Peyer's patch (tissue), 4 donors: ENCODE measurements around the gene TRMT61A. TPM values are rescaled to one million over a fixed set of nuclear protein-coding genes. Genes with fewer than 3 reads are reported as not detected.

Source experiments
- DNase-seq, 3 donors: peaks; one replicate each; pipeline ENCODE4 v3.0.0-alpha.2; 2017 to 2019
- H3K27ac ChIP-seq, 4 donors: fragments of 200-600 bp; sonication (generic); one replicate each; pipeline ENCODE4 v1.5.1; 2016 to 2019
- H3K27me3 ChIP-seq, 2 donors: fragments of 200-600 bp; sonication (generic); one replicate each; pipeline ENCODE4 v1.5.1; 2019
- H3K36me3 ChIP-seq, 3 donors: fragments of 200-600 bp; sonication (generic); one replicate each; pipeline ENCODE4 v1.5.1; 2016 to 2019
- H3K4me1 ChIP-seq, 4 donors: fragments of 200-600 bp; sonication (generic); one replicate each; pipeline ENCODE4 v1.5.1; 2016 to 2019
- H3K4me3 ChIP-seq, 4 donors: fragments of 200-600 bp; sonication (generic); 1 replicate in 3 of 4; 2 replicates in 1 of 4; pipeline ENCODE4 v1.5.1; 2016 to 2019; ENCODE audit warnings: mild to moderate bottlenecking in 1 of 4
- H3K9me3 ChIP-seq, 4 donors: fragments of 200-600 bp; sonication (generic); one replicate each; pipeline ENCODE4 v1.5.1; 2016 to 2019; ENCODE audit warnings: mild to moderate bottlenecking in 1 of 4
- CTCF ChIP-seq, 6 experiments: fragments of 450-650 bp in 4 of 6; fragments of 200-600 bp in 2 of 6; sonication (generic) in 1 of 6; IDR thresholded peaks; one replicate each; pipeline ENCODE4 v1.5.1; 2017 to 2019; ENCODE audit warnings: antibody characterized with exemption in 6 of 6, mild to moderate bottlenecking in 3 of 6, moderate library complexity in 1 of 6
- POLR2A ChIP-seq, 2 donors: fragments of 450-650 bp; IDR thresholded peaks; one replicate each; pipeline ENCODE4 v1.5.1; 2017; ENCODE audit warnings: antibody characterized with exemption in 2 of 2, mild to moderate bottlenecking in 2 of 2, moderate library complexity in 2 of 2
- total RNA-seq, 4 donors: library from RNA; depleted of rRNA; stranded (reverse); fragments of >200 nt; gene quantifications; one replicate each; pipeline ENCODE4 v1.1.0, GENCODE V29; 2016

Gene TRMT61A
- total RNA-seq, 4 donors from 2014 or later, result 6.1 to 13.9 (median 8.7) TPM

GRCh38 chr14:103548463-103549351 is 19.7 kb downstream of the TRMT61A start:
- Histone ChIP-seq H3K27me3 (no peaks in the 10 kb centered on the region), H3K27ac (peak overlapping the region in 1 of 4 donors; percentile 81), H3K4me1 (peaks cover 0 to 22% (median 3%) of the 10 kb centered on the region in 4 donors), H3K36me3 (no peaks in the 10 kb centered on the region), H3K4me3 (no peak overlapping the region), H3K9me3 (no peaks in the 10 kb centered on the region)
- TF ChIP-seq CTCF (IDR thresholded peaks at IDR 0.05) (no peak), POLR2A (IDR thresholded peaks at IDR 0.05) (no peak)
- no peak for DNase-seq

- Histone ChIP-seq H3K9me3 (no peaks in the 10 kb centered on the region), H3K27ac (peak overlapping the region in 1 of 4 donors; percentile 81), H3K4me1 (peaks cover 0 to 15% (median 3%) of the 10 kb centered on the region in 4 donors), H3K4me3 (no peak overlapping the region), H3K27me3 (no peaks in the 10 kb centered on the region), H3K36me3 (no peaks in the 10 kb centered on the region)
- TF ChIP-seq POLR2A (IDR thresholded peaks at IDR 0.05) (no peak), CTCF (IDR thresholded peaks at IDR 0.05) (no peak)
- DNase-seq, result no peak
These were observed 20.6 kb downstream of the TRMT61A start for GRCh38 chr14:103549361-103550311.

- H3K27ac ChIP-seq, result peak overlapping the region; percentile 13 to 81 (median 55)
- H3K9me3 ChIP-seq, result no peaks in the 10 kb centered on the region
- DNase-seq, result no peak
- H3K4me1 ChIP-seq, result peaks cover 0 to 15% (median 3%) of the 10 kb centered on the region in 4 donors
- no peak overlapping the region for H3K4me3 ChIP-seq
- TF ChIP-seq POLR2A (IDR thresholded peaks at IDR 0.05) (no peak), CTCF (IDR thresholded peaks at IDR 0.05) (no peak)
- H3K27me3 ChIP-seq, result no peaks in the 10 kb centered on the region
- no peaks in the 10 kb centered on the region for H3K36me3 ChIP-seq
These were observed 21.7 kb downstream of the TRMT61A start for GRCh38 chr14:103550451-103551337.

GRCh38 chr14:103551338-103551762 is 22.4 kb downstream of the TRMT61A start:
- Histone ChIP-seq H3K9me3 (no peaks in the 10 kb centered on the region), H3K27me3 (no peaks in the 10 kb centered on the region), H3K4me3 (no peak overlapping the region), H3K36me3 (no peaks in the 10 kb centered on the region), H3K4me1 (peaks cover 0 to 15% (median 3%) of the 10 kb centered on the region in 4 donors), H3K27ac (peak overlapping the region; percentile 14 to 81 (median 55))
- TF ChIP-seq CTCF (IDR thresholded peaks at IDR 0.05) (no peak), POLR2A (IDR thresholded peaks at IDR 0.05) (no peak)
- DNase-seq, result peak in 1 of 3 donors; percentile 56
